GM23338 (cell line): ENCODE data around the gene ERC2. TPM values are rescaled to one million over a fixed set of nuclear protein-coding genes. Genes with fewer than 3 reads are reported as not detected.

Experiments
- ATAC-seq: fragments of 200-7000 bp; cut with Tn5 transposase; 3 replicates; pipeline ENCODE4 v1.9.1; 2020
- DNase-seq: peaks from one replicate; pipeline ENCODE4 v3.0.0-alpha.2; 2015; ENCODE audit warnings: low spot score
- H2AFZ ChIP-seq: fragments of 200-600 bp; sonication (generic); 2 replicates; pipeline ENCODE4 v1.8.0; 2016; ENCODE audit warnings: antibody characterized with exemption, mild to moderate bottlenecking, moderate library complexity
- H3F3A ChIP-seq: fragments of 200-600 bp; sonication (generic); replicated peaks from 2 replicates; pipeline ENCODE4 v1.8.0; 2017; ENCODE audit warnings: antibody characterized with exemption, mixed run types, low read depth
- H3K27ac ChIP-seq: fragments of 200-600 bp; sonication (generic); 2 replicates; pipeline ENCODE4 v1.6.1; 2016; ENCODE audit warnings: low read depth
- H3K27me3 ChIP-seq: fragments of 200-600 bp; sonication (generic); 2 replicates; pipeline ENCODE4 v1.8.0; 2016; ENCODE audit warnings: mild to moderate bottlenecking, mixed run types, moderate library complexity; ENCODE audit not compliant: insufficient read depth
- H3K36me3 ChIP-seq: fragments of 200-600 bp; sonication (generic); 2 replicates; pipeline ENCODE4 v1.8.0; 2016; ENCODE audit warnings: mild to moderate bottlenecking; ENCODE audit not compliant: insufficient read depth
- H3K4me1 ChIP-seq: fragments of 200-600 bp; sonication (generic); 2 replicates; pipeline ENCODE4 v1.8.0; 2016; ENCODE audit warnings: mild to moderate bottlenecking, moderate library complexity; ENCODE audit not compliant: insufficient read depth
- H3K4me2 ChIP-seq: fragments of 200-600 bp; sonication (generic); 2 replicates; pipeline ENCODE4 v1.7.1; 2017; ENCODE audit warnings: mixed run types
- H3K4me3 ChIP-seq: fragments of 200-600 bp; sonication (generic); 2 replicates; pipeline ENCODE4 v1.6.1; 2016; ENCODE audit warnings: mixed run types
- H3K79me2 ChIP-seq: fragments of 200-600 bp; sonication (generic); replicated peaks from 2 replicates; pipeline ENCODE4 v1.8.0; 2017; ENCODE audit warnings: mild to moderate bottlenecking; ENCODE audit not compliant: insufficient read depth
- H3K9me2 ChIP-seq: fragments of 200-600 bp; sonication (generic); 2 replicates; pipeline ENCODE4 v1.8.0; 2017; ENCODE audit not compliant: insufficient read depth
- H4K20me1 ChIP-seq: fragments of 200-600 bp; sonication (generic); replicated peaks from 2 replicates; pipeline ENCODE4 v1.8.0; 2017; ENCODE audit warnings: mild to moderate bottlenecking; ENCODE audit not compliant: insufficient read depth
- H3K27ac Mint-ChIP-seq: 2 replicates; pipeline ENCODE4 v1.8.0; 2020; ENCODE audit warnings: inconsistent platforms, mild to moderate bottlenecking, moderate library complexity, mixed read lengths
- H3K27me3 Mint-ChIP-seq: 3 replicates; pipeline ENCODE4 v1.8.0; 2022; ENCODE audit warnings: low read depth, mild to moderate bottlenecking, moderate library complexity, mixed read lengths, inconsistent platforms; ENCODE audit not compliant: insufficient read depth, poor library complexity
- H3K36me3 Mint-ChIP-seq: 3 replicates; pipeline ENCODE4 v1.8.0; 2021; ENCODE audit warnings: low read depth, mild to moderate bottlenecking, inconsistent platforms, moderate library complexity, mixed read lengths
- H3K4me1 Mint-ChIP-seq: 3 replicates; pipeline ENCODE4 v1.8.0; 2020; ENCODE audit warnings: mild to moderate bottlenecking, inconsistent platforms, mixed read lengths
- H3K4me3 Mint-ChIP-seq: 3 replicates; pipeline ENCODE4 v1.8.0; 2021; ENCODE audit warnings: moderate library complexity, mild to moderate bottlenecking, inconsistent platforms, mixed read lengths
- H3K9me3 Mint-ChIP-seq: 3 replicates; pipeline ENCODE4 v1.8.0; 2020; ENCODE audit warnings: moderate library complexity, mild to moderate bottlenecking, inconsistent platforms, mixed read lengths
- CREB1 ChIP-seq: fragments of 250-450 bp; sonication (Bioruptor Pico); IDR thresholded peaks from 2 replicates; pipeline ENCODE4 v1.5.0; 2020; ENCODE audit warnings: low read depth, mild to moderate bottlenecking, moderate library complexity
- EZH2 ChIP-seq: fragments of 200-600 bp; sonication (generic); IDR thresholded peaks from one replicate; pipeline ENCODE4 v1.8.0; 2017; ENCODE audit warnings: antibody characterized with exemption, mild to moderate bottlenecking, low read depth; ENCODE audit not compliant: unreplicated experiment
- EZH2phosphoT487 ChIP-seq: fragments of 200-600 bp; sonication (generic); IDR thresholded peaks from one replicate; pipeline ENCODE4 v1.8.1; 2018; ENCODE audit warnings: antibody characterized with exemption; ENCODE audit not compliant: unreplicated experiment
- JUNB ChIP-seq: IDR thresholded peaks from one replicate; pipeline ENCODE4 v1.6.1; 2016; ENCODE audit warnings: antibody characterized with exemption; ENCODE audit not compliant: unreplicated experiment
- NANOG ChIP-seq: IDR thresholded peaks from 2 replicates; pipeline ENCODE4 v1.6.1; 2016; ENCODE audit warnings: antibody characterized with exemption, borderline replicate concordance
- POLR2AphosphoS5 ChIP-seq: IDR thresholded peaks from 2 replicates; pipeline ENCODE4 v1.6.1; 2016; ENCODE audit warnings: antibody characterized with exemption, low read depth
- STAT1 ChIP-seq: IDR thresholded peaks from one replicate; pipeline ENCODE4 v1.6.1; 2016; ENCODE audit warnings: antibody characterized with exemption; ENCODE audit not compliant: unreplicated experiment
- ZNF114 ChIP-seq: fragments of 250-450 bp; sonication (Bioruptor Pico); IDR thresholded peaks from 2 replicates; pipeline ENCODE4 v1.5.0; 2020; ENCODE audit warnings: mild to moderate bottlenecking, moderate library complexity
- ZNF331 ChIP-seq: fragments of 250-450 bp; sonication (Bioruptor Pico); IDR thresholded peaks from 2 replicates; pipeline ENCODE4 v1.5.0; 2020; ENCODE audit warnings: low read depth, mild to moderate bottlenecking, moderate library complexity
- polyA plus RNA-seq: library from polyadenylated mRNA; unstranded; fragments of >200 nt; fragmentation: Nextera tagmentation; extraction: Ambion mirVana; gene quantifications from 2 replicates; pipeline ENCODE4 v1.2.1, GENCODE V29; 2016
- total RNA-seq: library from RNA; depleted of rRNA; stranded (reverse); fragments of >200 nt; shearing (Covaris generic); gene quantifications from 2 replicates; pipeline ENCODE4 v1.2.3, GENCODE V29; 2014
- TF ChIP-seq, protein P1 (sequence below): fragments of 250-450 bp; sonication (Bioruptor Pico); IDR thresholded peaks from 2 replicates; pipeline ENCODE4 v1.5.0; 2020; ENCODE audit warnings: mild to moderate bottlenecking, moderate library complexity
- TF ChIP-seq, protein P2 (sequence below): IDR thresholded peaks from 2 replicates; pipeline ENCODE4 v1.6.1; 2016; ENCODE audit warnings: antibody characterized with exemption
- TF ChIP-seq, protein P3 (sequence below): IDR thresholded peaks from one replicate; pipeline ENCODE4 v1.6.1; 2018; ENCODE audit warnings: antibody characterized with exemption; ENCODE audit not compliant: unreplicated experiment

The ERC2 gene
- total and polyA plus RNA-seq, 2 experiments from 2014 or later: 11.8 to 13.7 TPM

DNA sequence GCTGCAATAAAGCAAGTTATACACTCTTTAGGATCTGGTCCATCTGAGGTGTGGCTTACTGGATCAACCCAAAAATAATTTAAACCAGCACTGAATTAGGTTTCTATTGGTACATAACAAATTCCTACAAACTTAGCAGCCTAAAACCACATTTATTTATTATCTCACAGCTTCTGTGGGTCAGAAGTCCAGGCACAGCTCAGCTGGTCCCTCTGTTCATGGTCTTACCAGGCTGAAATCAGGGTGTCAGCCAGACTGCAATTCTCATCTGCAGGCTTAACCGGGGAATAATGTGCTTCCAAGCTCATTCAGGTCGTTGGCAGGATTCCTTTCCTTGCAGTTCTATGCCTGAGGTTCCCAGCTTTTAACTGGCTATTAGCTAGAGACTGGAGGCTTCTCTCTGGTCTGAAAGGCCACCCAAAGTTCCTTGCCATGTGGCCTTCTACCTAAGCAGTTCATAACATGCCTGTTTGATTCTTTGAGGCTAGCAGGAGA is 503.7 kb downstream of the ERC2 start:
- no peaks in the 10 kb centered on the region for H3K4me1 ChIP-seq
- no peaks in the 10 kb centered on the region for H3F3A ChIP-seq
- no peaks in the 10 kb centered on the region for H3K36me3 ChIP-seq
- H3K27me3 ChIP-seq: no peaks in the 10 kb centered on the region
- no peak overlapping the region for H3K4me3 ChIP-seq
- H3K9me3 Mint-ChIP-seq: no peaks in the 10 kb centered on the region
- H3K4me3 Mint-ChIP-seq: no peak overlapping the region
- H3K27ac Mint-ChIP-seq: no peak overlapping the region
- no peaks in the 10 kb centered on the region for H4K20me1 ChIP-seq
- TF ChIP-seq JUNB (no peak), POLR2AphosphoS5 (no peak), STAT1 (no peak), EZH2 (no peak), ZNF114 (CRISPR knock-in tag) (no peak), CREB1 (CRISPR knock-in tag) (no peak), NANOG (no peak), EZH2phosphoT487 (no peak), ZNF331 (CRISPR knock-in tag) (no peak)
- TF ChIP-seq, protein P1, sequence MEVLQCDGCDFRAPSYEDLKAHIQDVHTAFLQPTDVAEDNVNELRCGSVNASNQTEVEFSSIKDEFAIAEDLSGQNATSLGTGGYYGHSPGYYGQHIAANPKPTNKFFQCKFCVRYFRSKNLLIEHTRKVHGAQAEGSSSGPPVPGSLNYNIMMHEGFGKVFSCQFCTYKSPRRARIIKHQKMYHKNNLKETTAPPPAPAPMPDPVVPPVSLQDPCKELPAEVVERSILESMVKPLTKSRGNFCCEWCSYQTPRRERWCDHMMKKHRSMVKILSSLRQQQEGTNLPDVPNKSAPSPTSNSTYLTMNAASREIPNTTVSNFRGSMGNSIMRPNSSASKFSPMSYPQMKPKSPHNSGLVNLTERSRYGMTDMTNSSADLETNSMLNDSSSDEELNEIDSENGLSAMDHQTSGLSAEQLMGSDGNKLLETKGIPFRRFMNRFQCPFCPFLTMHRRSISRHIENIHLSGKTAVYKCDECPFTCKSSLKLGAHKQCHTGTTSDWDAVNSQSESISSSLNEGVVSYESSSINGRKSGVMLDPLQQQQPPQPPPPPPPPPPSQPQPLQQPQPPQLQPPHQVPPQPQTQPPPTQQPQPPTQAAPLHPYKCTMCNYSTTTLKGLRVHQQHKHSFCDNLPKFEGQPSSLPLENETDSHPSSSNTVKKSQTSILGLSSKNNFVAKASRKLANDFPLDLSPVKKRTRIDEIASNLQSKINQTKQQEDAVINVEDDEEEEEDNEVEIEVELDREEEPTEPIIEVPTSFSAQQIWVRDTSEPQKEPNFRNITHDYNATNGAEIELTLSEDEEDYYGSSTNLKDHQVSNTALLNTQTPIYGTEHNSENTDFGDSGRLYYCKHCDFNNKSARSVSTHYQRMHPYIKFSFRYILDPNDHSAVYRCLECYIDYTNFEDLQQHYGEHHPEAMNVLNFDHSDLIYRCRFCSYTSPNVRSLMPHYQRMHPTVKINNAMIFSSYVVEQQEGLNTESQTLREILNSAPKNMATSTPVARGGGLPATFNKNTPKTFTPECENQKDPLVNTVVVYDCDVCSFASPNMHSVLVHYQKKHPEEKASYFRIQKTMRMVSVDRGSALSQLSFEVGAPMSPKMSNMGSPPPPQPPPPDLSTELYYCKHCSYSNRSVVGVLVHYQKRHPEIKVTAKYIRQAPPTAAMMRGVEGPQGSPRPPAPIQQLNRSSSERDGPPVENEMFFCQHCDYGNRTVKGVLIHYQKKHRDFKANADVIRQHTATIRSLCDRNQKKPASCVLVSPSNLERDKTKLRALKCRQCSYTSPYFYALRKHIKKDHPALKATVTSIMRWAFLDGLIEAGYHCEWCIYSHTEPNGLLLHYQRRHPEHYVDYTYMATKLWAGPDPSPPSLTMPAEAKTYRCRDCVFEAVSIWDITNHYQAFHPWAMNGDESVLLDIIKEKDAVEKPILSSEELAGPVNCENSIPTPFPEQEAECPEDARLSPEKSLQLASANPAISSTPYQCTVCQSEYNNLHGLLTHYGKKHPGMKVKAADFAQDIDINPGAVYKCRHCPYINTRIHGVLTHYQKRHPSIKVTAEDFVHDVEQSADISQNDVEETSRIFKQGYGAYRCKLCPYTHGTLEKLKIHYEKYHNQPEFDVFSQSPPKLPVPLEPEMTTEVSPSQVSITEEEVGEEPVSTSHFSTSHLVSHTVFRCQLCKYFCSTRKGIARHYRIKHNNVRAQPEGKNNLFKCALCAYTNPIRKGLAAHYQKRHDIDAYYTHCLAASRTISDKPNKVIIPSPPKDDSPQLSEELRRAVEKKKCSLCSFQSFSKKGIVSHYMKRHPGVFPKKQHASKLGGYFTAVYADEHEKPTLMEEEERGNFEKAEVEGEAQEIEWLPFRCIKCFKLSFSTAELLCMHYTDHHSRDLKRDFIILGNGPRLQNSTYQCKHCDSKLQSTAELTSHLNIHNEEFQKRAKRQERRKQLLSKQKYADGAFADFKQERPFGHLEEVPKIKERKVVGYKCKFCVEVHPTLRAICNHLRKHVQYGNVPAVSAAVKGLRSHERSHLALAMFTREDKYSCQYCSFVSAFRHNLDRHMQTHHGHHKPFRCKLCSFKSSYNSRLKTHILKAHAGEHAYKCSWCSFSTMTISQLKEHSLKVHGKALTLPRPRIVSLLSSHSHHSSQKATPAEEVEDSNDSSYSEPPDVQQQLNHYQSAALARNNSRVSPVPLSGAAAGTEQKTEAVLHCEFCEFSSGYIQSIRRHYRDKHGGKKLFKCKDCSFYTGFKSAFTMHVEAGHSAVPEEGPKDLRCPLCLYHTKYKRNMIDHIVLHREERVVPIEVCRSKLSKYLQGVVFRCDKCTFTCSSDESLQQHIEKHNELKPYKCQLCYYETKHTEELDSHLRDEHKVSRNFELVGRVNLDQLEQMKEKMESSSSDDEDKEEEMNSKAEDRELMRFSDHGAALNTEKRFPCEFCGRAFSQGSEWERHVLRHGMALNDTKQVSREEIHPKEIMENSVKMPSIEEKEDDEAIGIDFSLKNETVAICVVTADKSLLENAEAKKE (CRISPR knock-in tag): no peak
- TF ChIP-seq, protein P2, sequence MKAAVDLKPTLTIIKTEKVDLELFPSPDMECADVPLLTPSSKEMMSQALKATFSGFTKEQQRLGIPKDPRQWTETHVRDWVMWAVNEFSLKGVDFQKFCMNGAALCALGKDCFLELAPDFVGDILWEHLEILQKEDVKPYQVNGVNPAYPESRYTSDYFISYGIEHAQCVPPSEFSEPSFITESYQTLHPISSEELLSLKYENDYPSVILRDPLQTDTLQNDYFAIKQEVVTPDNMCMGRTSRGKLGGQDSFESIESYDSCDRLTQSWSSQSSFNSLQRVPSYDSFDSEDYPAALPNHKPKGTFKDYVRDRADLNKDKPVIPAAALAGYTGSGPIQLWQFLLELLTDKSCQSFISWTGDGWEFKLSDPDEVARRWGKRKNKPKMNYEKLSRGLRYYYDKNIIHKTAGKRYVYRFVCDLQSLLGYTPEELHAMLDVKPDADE: no peak
- TF ChIP-seq, protein P3, sequence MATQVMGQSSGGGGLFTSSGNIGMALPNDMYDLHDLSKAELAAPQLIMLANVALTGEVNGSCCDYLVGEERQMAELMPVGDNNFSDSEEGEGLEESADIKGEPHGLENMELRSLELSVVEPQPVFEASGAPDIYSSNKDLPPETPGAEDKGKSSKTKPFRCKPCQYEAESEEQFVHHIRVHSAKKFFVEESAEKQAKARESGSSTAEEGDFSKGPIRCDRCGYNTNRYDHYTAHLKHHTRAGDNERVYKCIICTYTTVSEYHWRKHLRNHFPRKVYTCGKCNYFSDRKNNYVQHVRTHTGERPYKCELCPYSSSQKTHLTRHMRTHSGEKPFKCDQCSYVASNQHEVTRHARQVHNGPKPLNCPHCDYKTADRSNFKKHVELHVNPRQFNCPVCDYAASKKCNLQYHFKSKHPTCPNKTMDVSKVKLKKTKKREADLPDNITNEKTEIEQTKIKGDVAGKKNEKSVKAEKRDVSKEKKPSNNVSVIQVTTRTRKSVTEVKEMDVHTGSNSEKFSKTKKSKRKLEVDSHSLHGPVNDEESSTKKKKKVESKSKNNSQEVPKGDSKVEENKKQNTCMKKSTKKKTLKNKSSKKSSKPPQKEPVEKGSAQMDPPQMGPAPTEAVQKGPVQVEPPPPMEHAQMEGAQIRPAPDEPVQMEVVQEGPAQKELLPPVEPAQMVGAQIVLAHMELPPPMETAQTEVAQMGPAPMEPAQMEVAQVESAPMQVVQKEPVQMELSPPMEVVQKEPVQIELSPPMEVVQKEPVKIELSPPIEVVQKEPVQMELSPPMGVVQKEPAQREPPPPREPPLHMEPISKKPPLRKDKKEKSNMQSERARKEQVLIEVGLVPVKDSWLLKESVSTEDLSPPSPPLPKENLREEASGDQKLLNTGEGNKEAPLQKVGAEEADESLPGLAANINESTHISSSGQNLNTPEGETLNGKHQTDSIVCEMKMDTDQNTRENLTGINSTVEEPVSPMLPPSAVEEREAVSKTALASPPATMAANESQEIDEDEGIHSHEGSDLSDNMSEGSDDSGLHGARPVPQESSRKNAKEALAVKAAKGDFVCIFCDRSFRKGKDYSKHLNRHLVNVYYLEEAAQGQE: no peak
- no peaks in the 10 kb centered on the region for H3K36me3 Mint-ChIP-seq
- no peak overlapping the region for H3K4me2 ChIP-seq
- no peaks in the 10 kb centered on the region for H3K9me2 ChIP-seq
- no peaks in the 10 kb centered on the region for H3K4me1 Mint-ChIP-seq
- no peaks in the 10 kb centered on the region for H3K79me2 ChIP-seq
- no peak overlapping the region for H2AFZ ChIP-seq
- no peak overlapping the region for H3K27ac ChIP-seq
- DNase-seq (no peak), ATAC-seq (no peak)
- H3K27me3 Mint-ChIP-seq: no peaks in the 10 kb centered on the region
